Panc1 (cell line): ENCODE data around the gene JADE3.

Experiments used
- POLR2AphosphoS5 ChIP-seq: IDR thresholded peaks from 2 replicates; pipeline ENCODE4 v1.6.1; 2012; ENCODE audit warnings: mild to moderate bottlenecking, low read depth, low read length, moderate library complexity
- REST ChIP-seq, 2 experiments: IDR thresholded peaks; 2 replicates each; pipeline ENCODE4 v1.6.1; 2011 to 2012; ENCODE audit warnings: low read depth in 2 of 2, control low read depth in 1 of 2, low read length in 1 of 2, mild to moderate bottlenecking in 1 of 2, moderate library complexity in 1 of 2; ENCODE audit not compliant: insufficient read depth in 1 of 2
- SIN3A ChIP-seq: IDR thresholded peaks from 2 replicates; pipeline ENCODE4 v1.6.1; 2012; ENCODE audit warnings: low read depth, mild to moderate bottlenecking, low read length, moderate library complexity, borderline replicate concordance; ENCODE audit not compliant: insufficient read depth
- TF ChIP-seq, protein P1 (sequence below): fragments of 450-650 bp; IDR thresholded peaks from 2 replicates; pipeline ENCODE4 v1.5.1; 2017; ENCODE audit warnings: mild to moderate bottlenecking

- TF ChIP-seq, protein P1, sequence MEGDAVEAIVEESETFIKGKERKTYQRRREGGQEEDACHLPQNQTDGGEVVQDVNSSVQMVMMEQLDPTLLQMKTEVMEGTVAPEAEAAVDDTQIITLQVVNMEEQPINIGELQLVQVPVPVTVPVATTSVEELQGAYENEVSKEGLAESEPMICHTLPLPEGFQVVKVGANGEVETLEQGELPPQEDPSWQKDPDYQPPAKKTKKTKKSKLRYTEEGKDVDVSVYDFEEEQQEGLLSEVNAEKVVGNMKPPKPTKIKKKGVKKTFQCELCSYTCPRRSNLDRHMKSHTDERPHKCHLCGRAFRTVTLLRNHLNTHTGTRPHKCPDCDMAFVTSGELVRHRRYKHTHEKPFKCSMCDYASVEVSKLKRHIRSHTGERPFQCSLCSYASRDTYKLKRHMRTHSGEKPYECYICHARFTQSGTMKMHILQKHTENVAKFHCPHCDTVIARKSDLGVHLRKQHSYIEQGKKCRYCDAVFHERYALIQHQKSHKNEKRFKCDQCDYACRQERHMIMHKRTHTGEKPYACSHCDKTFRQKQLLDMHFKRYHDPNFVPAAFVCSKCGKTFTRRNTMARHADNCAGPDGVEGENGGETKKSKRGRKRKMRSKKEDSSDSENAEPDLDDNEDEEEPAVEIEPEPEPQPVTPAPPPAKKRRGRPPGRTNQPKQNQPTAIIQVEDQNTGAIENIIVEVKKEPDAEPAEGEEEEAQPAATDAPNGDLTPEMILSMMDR, result no peak
- TF ChIP-seq SIN3A, result no peak
- TF ChIP-seq REST (IDR thresholded peaks at IDR 0.05; ENCODE audit: insufficient read depth in 1 of 2, low read depth in 2 of 2, low read length in 1 of 2), result no peak
- TF ChIP-seq POLR2AphosphoS5, result no peak
Observed at GRCh38 chrX:46941341-46941740, 29.1 kb downstream of the JADE3 start.
